ENCODE measurements around the gene ULK3. TPM values are rescaled to one million over a fixed set of nuclear protein-coding genes. Genes with fewer than 3 reads are reported as not detected.

The ULK3 gene
- total and polyA plus RNA-seq, 2 donors (not counting 1 experiment from before 2014, with no cell fraction given), result 51.1 to 108 TPM

DNA sequence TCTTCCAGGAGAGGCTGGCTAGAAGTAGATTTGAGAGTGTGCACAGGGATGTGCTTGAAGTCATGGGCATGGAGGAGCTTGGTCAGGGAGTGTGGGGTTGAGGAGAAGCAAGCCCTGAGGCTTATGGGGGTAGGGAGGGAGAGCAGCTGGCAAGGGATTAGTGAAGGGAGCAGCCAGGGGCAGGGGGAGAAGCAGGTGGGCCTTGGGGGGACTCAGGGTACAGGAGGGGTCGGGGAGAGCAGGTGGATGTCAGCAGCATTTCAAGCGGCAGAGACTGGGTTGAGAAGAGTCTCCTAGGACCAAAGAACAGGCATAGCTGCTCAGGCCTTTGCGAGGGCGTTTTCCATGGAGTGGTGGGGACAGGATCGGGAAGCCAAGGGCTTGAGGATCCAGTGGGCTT, 33.7 kb downstream of the ULK3 start:
- Histone ChIP-seq H3K4me1 (ENCODE audit: control insufficient read depth in 2 of 2, insufficient read depth in 2 of 2, low read length in 2 of 2) (peaks cover 16 to 24% of the 10 kb centered on the region in 2 donors), H3K4me2 (replicated peaks; ENCODE audit: low read depth, low read length, poor library complexity, severe bottlenecking) (no peak overlapping the region), H3K9ac (ENCODE audit: low read length) (no peak overlapping the region), H3K4me3 (ENCODE audit: control extremely low read depth in 1 of 5, extremely low read depth in 1 of 5, insufficient read depth in 1 of 5, low read depth in 2 of 5, low read length in 4 of 5) (no peak overlapping the region), H3K9me3 (ENCODE audit: control extremely low read depth in 1 of 3, control insufficient read depth in 2 of 3, insufficient read depth in 1 of 3, low read length in 2 of 3) (no peaks in the 10 kb centered on the region), H3K27me3 (replicated peaks in 1 of 4; ENCODE audit: control extremely low read depth in 1 of 4, control insufficient read depth in 3 of 4, insufficient read depth in 4 of 4, low read length in 3 of 4) (no peaks in the 10 kb centered on the region), H3K36me3 (replicated peaks in 1 of 2; ENCODE audit: control extremely low read depth in 1 of 2, control insufficient read depth in 1 of 2, extremely low read depth in 1 of 2, insufficient read depth in 2 of 2, low read length in 1 of 2) (no peaks in the 10 kb centered on the region), H2AFZ (ENCODE audit: insufficient read depth, low read depth, low read length, poor library complexity, severe bottlenecking) (no peak overlapping the region), H4K20me1 (ENCODE audit: control insufficient read depth, insufficient read depth, low read length, poor library complexity, severe bottlenecking) (peaks cover 10% of the 10 kb centered on the region), H3K27ac (ENCODE audit: low read length in 2 of 2) (peak overlapping the region in 1 of 2 donors; percentile 41), H3K79me2 (ENCODE audit: control insufficient read depth, insufficient read depth, low read length) (peaks cover 4% of the 10 kb centered on the region)
- CTCF ChIA-PET, result interaction anchor here (2.2 to 37.1 kb wide), 2 partner anchors 10 to 29 kb away, joined by 5 to 2548 read pairs; partner anchors contain the start of gene CSK
- Mint-ChIP-seq H3K4me1 (peaks cover 30% of the 10 kb centered on the region), H3K27ac (peak overlapping the region; percentile 66), H3K27me3 (no peaks in the 10 kb centered on the region), H3K4me3 (no peak overlapping the region), H3K9me3 (ENCODE audit: insufficient read depth) (no peaks in the 10 kb centered on the region)
- POLR2A ChIA-PET, result interaction anchor here (0.6 to 1.2 kb wide), 2 partner anchors 39 to 50 kb away, joined by 4 to 8 read pairs; no protein-coding TSS in a partner anchor
- 91% methylated on average over 5 of the region's 5 CpGs for WGBS (ENCODE audit: insufficient coverage)
- no peak for DNase-seq
- no peak for TF ChIP-seq EZH2 (IDR thresholded peaks at IDR 0.05; ENCODE audit: borderline replicate concordance, insufficient read depth, low read depth, low read length, poor library complexity, severe bottlenecking)
- TF ChIP-seq, protein P1, sequence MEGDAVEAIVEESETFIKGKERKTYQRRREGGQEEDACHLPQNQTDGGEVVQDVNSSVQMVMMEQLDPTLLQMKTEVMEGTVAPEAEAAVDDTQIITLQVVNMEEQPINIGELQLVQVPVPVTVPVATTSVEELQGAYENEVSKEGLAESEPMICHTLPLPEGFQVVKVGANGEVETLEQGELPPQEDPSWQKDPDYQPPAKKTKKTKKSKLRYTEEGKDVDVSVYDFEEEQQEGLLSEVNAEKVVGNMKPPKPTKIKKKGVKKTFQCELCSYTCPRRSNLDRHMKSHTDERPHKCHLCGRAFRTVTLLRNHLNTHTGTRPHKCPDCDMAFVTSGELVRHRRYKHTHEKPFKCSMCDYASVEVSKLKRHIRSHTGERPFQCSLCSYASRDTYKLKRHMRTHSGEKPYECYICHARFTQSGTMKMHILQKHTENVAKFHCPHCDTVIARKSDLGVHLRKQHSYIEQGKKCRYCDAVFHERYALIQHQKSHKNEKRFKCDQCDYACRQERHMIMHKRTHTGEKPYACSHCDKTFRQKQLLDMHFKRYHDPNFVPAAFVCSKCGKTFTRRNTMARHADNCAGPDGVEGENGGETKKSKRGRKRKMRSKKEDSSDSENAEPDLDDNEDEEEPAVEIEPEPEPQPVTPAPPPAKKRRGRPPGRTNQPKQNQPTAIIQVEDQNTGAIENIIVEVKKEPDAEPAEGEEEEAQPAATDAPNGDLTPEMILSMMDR (IDR thresholded peaks at IDR 0.05), result no peak
- ATAC-seq (ENCODE audit: low read depth), result no peak
- intact Hi-C loops (cut with micrococcal nuclease), result no loop called here

DNA sequence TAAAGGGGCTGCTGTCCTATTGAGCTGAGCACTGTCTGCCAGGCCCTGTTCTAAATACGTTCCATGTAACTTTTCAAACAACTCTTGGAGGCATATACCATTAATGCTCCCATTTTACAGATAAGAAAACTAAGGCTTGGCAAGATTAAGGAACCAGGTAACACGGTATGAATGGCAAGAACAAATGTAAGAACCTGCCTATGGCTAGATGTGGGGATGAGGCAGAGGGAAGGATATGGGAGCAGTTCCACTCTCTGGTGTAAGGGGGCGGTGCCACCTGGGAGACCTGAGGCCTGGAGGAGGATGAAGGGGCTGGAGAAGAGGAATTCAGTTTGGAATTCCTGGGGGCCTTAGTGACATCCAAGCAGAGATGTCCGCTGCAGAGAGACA, 34.1 kb downstream of the ULK3 start:
- Histone ChIP-seq H3K4me3 (ENCODE audit: control extremely low read depth in 1 of 5, extremely low read depth in 1 of 5, insufficient read depth in 1 of 5, low read depth in 2 of 5, low read length in 4 of 5) (no peak overlapping the region), H3K9me3 (ENCODE audit: control extremely low read depth in 1 of 3, control insufficient read depth in 2 of 3, insufficient read depth in 1 of 3, low read length in 2 of 3) (no peaks in the 10 kb centered on the region), H3K27ac (ENCODE audit: low read length in 2 of 2) (peak overlapping the region in 1 of 2 donors; percentile 41), H3K4me1 (ENCODE audit: control insufficient read depth in 2 of 2, insufficient read depth in 2 of 2, low read length in 2 of 2) (peaks cover 16 to 24% of the 10 kb centered on the region in 2 donors), H3K36me3 (replicated peaks in 1 of 2; ENCODE audit: control extremely low read depth in 1 of 2, control insufficient read depth in 1 of 2, extremely low read depth in 1 of 2, insufficient read depth in 2 of 2, low read length in 1 of 2) (peaks cover 0 to under 1% of the 10 kb centered on the region in 2 experiments), H3K9ac (ENCODE audit: low read length) (no peak overlapping the region), H3K27me3 (replicated peaks in 1 of 4; ENCODE audit: control extremely low read depth in 1 of 4, control insufficient read depth in 3 of 4, insufficient read depth in 4 of 4, low read length in 3 of 4) (no peaks in the 10 kb centered on the region), H3K4me2 (replicated peaks; ENCODE audit: low read depth, low read length, poor library complexity, severe bottlenecking) (no peak overlapping the region), H3K79me2 (ENCODE audit: control insufficient read depth, insufficient read depth, low read length) (peaks cover 4% of the 10 kb centered on the region), H4K20me1 (ENCODE audit: control insufficient read depth, insufficient read depth, low read length, poor library complexity, severe bottlenecking) (peaks cover 14% of the 10 kb centered on the region), H2AFZ (ENCODE audit: insufficient read depth, low read depth, low read length, poor library complexity, severe bottlenecking) (no peak overlapping the region)
- Mint-ChIP-seq H3K4me1 (peaks cover 30% of the 10 kb centered on the region), H3K27ac (peak overlapping the region; percentile 66), H3K9me3 (ENCODE audit: insufficient read depth) (no peaks in the 10 kb centered on the region), H3K27me3 (no peaks in the 10 kb centered on the region), H3K4me3 (no peak overlapping the region)
- no peak for TF ChIP-seq EZH2 (IDR thresholded peaks at IDR 0.05; ENCODE audit: borderline replicate concordance, insufficient read depth, low read depth, low read length, poor library complexity, severe bottlenecking)
- TF ChIP-seq, protein P1 (IDR thresholded peaks at IDR 0.05), result no peak
- WGBS (ENCODE audit: insufficient coverage), result 64% methylated on average over 3 of the region's 4 CpGs
- ATAC-seq (ENCODE audit: low read depth), result no peak
- POLR2A ChIA-PET, result interaction anchor here (0.6 to 1.2 kb wide), 2 partner anchors 39 to 50 kb away, joined by 4 to 8 read pairs; no protein-coding TSS in a partner anchor
- intact Hi-C loops (cut with micrococcal nuclease), result no loop called here
- DNase-seq, result no peak
- CTCF ChIA-PET, result interaction anchor here (1.0 to 37.1 kb wide), 3 partner anchors 9 to 29 kb away, joined by 4 to 2548 read pairs (median 5); partner anchors contain the start of gene CSK
